Endothelial cell of umbilical vein (primary cell): ENCODE results near the gene CREG2. TPM values are rescaled to one million over a fixed set of nuclear protein-coding genes. Genes with fewer than 3 reads are reported as not detected.

ENCODE experiments used
- BruUV-seq: library from RNA; stranded (reverse); fragments of 400-500 nt; replicated peaks from 2 replicates; lab custom pipeline; 2021; lab: Mats Ljungman, UMichigan
- CTCF ChIA-PET: fragments of 300-600, 350-600 bp; sonication (Branson Sonifier 250); formaldehyde crosslinking; loops from one replicate; lab custom pipeline; 2021; ENCODE audit warnings: antibody characterized with exemption, inconsistent platforms; lab: Charles Lee
- POLR2A ChIA-PET: fragments of 300-600, 350-600 bp; sonication (Branson Sonifier 250); formaldehyde crosslinking; loops from one replicate; lab custom pipeline; 2021; ENCODE audit warnings: antibody characterized with exemption, inconsistent platforms; lab: Charles Lee
- DNase-seq: peaks from one replicate; pipeline ENCODE4 v3.0.0-alpha.2; 2011; ENCODE audit warnings: low read depth, low spot score
- FAIRE-seq: peaks from 2 replicates; lab custom pipeline; 2011; peaks lifted over from hg19 to GRCh38; lab: Jason Lieb, UNC
- H2AFZ ChIP-seq: 2 replicates; pipeline ENCODE4 v1.6.0; 2012; ENCODE audit warnings: low read depth, low read length, control low read depth, inconsistent platforms
- H3K27ac ChIP-seq: 2 replicates; pipeline ENCODE4 v1.5.1; 2011; ENCODE audit warnings: low read depth, mild to moderate bottlenecking, control low read depth, low read length, moderate library complexity; ENCODE audit not compliant: insufficient read depth
- H3K27me3 ChIP-seq, 2 experiments: 2 replicates each; pipeline versions ENCODE4 v1.6.0 to v1.6.1; 2011; ENCODE audit warnings: low read length in 2 of 2, mixed read lengths in 1 of 2; ENCODE audit not compliant: control insufficient read depth in 2 of 2, insufficient read depth in 2 of 2
- H3K36me3 ChIP-seq, 2 experiments: 2 replicates in 1 of 2; 3 replicates in 1 of 2; pipeline ENCODE4 v1.5.1; 2011; ENCODE audit warnings: low read length in 2 of 2, mild to moderate bottlenecking in 1 of 2, moderate library complexity in 1 of 2; ENCODE audit not compliant: control insufficient read depth in 2 of 2, insufficient read depth in 2 of 2; ENCODE audit errors: extremely low read depth in 1 of 2
- H3K4me1 ChIP-seq: 3 replicates; pipeline ENCODE4 v1.5.1; 2011; ENCODE audit warnings: mild to moderate bottlenecking, low read length; ENCODE audit not compliant: control insufficient read depth, insufficient read depth; ENCODE audit errors: extremely low read depth
- H3K4me2 ChIP-seq: 2 replicates; pipeline ENCODE4 v1.6.1; 2011; ENCODE audit warnings: low read length, control low read depth, mixed read lengths; ENCODE audit not compliant: insufficient read depth
- H3K4me3 ChIP-seq, 3 experiments: fragments of 200-600 bp in 1 of 3; sonication (generic), shearing (Covaris generic) in 1 of 3; replicated peaks in 1 of 3; 2 replicates each; pipeline ENCODE4 v1.5.1; 2011 to 2016; ENCODE audit warnings: control low read depth in 3 of 3, low read length in 3 of 3, mild to moderate bottlenecking in 2 of 3, inconsistent platforms in 1 of 3, low read depth in 1 of 3, moderate library complexity in 1 of 3; ENCODE audit not compliant: insufficient read depth in 1 of 3
- H3K79me2 ChIP-seq: 2 replicates; pipeline ENCODE4 v1.6.0; 2012; ENCODE audit warnings: low read length, inconsistent platforms; ENCODE audit not compliant: control insufficient read depth, insufficient read depth
- H3K9ac ChIP-seq: replicated peaks from 2 replicates; pipeline ENCODE3; 2011; ENCODE audit warnings: low read length, control low read depth; ENCODE audit not compliant: insufficient read depth; ENCODE audit errors: extremely low read depth
- H3K9me1 ChIP-seq: replicated peaks from 3 replicates; pipeline ENCODE4 v1.6.0; 2011; ENCODE audit warnings: mild to moderate bottlenecking, low read length; ENCODE audit not compliant: control insufficient read depth, insufficient read depth; ENCODE audit errors: extremely low read depth
- H3K9me3 ChIP-seq: replicated peaks from 2 replicates; pipeline ENCODE4 v1.5.1; 2012; ENCODE audit warnings: low read length, inconsistent platforms; ENCODE audit not compliant: control insufficient read depth, insufficient read depth
- H4K20me1 ChIP-seq: replicated peaks from 2 replicates; pipeline ENCODE3; 2011; ENCODE audit warnings: mild to moderate bottlenecking, low read length; ENCODE audit not compliant: control insufficient read depth, insufficient read depth; ENCODE audit errors: extremely low read depth
- CTCF ChIP-seq, 2 donors: IDR thresholded peaks; 1 replicate in 1 of 2; 2 replicates in 1 of 2; pipeline ENCODE4 v1.5.1; 2011; ENCODE audit warnings: low read length in 2 of 2, mild to moderate bottlenecking in 2 of 2, moderate library complexity in 2 of 2, control low read depth in 1 of 2, inconsistent platforms in 1 of 2, low read depth in 1 of 2; ENCODE audit not compliant: insufficient read depth in 1 of 2; ENCODE audit errors: extremely low read depth in 1 of 2
- EZH2 ChIP-seq: IDR thresholded peaks from 2 replicates; pipeline ENCODE4 v1.6.1; 2012; ENCODE audit warnings: borderline replicate concordance, low read depth, mild to moderate bottlenecking, moderate library complexity, low read length, inconsistent platforms; ENCODE audit not compliant: severe bottlenecking
- FOS ChIP-seq: IDR thresholded peaks from 2 replicates; pipeline ENCODE4 v1.6.1; 2011; ENCODE audit warnings: mild to moderate bottlenecking, low read length, moderate library complexity, borderline replicate concordance; ENCODE audit not compliant: insufficient read depth
- GATA2 ChIP-seq: IDR thresholded peaks from 2 replicates; pipeline ENCODE4 v1.7.0; 2011; ENCODE audit warnings: low read depth, mild to moderate bottlenecking, moderate library complexity, mixed read lengths, low read length; ENCODE audit not compliant: insufficient read length, insufficient read depth
- JUN ChIP-seq: IDR thresholded peaks from 2 replicates; pipeline ENCODE4 v1.6.1; 2011; ENCODE audit warnings: borderline replicate concordance, low read depth; ENCODE audit not compliant: insufficient read length, insufficient read depth
- MAX ChIP-seq: IDR thresholded peaks from 2 replicates; pipeline ENCODE4 v1.6.1; 2011; ENCODE audit not compliant: insufficient read depth, insufficient read length
- MYC ChIP-seq: IDR thresholded peaks from one replicate; pipeline ENCODE4 v1.6.1; 2011; ENCODE audit warnings: mild to moderate bottlenecking, low read depth, low read length
- POLR2A ChIP-seq: IDR thresholded peaks from 2 replicates; pipeline ENCODE4 v1.6.1; 2012; ENCODE audit warnings: low read depth, mild to moderate bottlenecking, control low read depth, low read length
- POLR2AphosphoS5 ChIP-seq: IDR thresholded peaks from 2 replicates; pipeline ENCODE4 v1.6.1; 2012; ENCODE audit warnings: low read depth, mild to moderate bottlenecking, control low read depth, low read length, moderate library complexity; ENCODE audit not compliant: insufficient read depth
- dilution Hi-C: fragments of 300-500 bp; cut with MboI; formaldehyde crosslinking; loops from one replicate; pipeline ENCODE4 v1.15.0; 2019; ENCODE audit warnings: low sequenced_read_pairs; ENCODE audit not compliant: extremely low pct_ligation_motif_present
- intact Hi-C: fragments of 100-400 bp; cut with micrococcal nuclease; formaldehyde crosslinking; loops from one replicate; pipeline ENCODE4 v1.10.0; 2022
- polyA plus RNA-seq, 4 experiments: library from polyadenylated mRNA; depleted of rRNA in 3 of 4; stranded (reverse) in 3 of 4; unstranded in 1 of 4; fragments of >200 nt; gene quantifications; 2 replicates each; pipeline versions ENCODE4 v1.2.1 to v1.2.3, GENCODE V29; 2011 to 2012; ENCODE audit warnings: missing spikeins in 1 of 4
- total RNA-seq: library from RNA; stranded (reverse); gene quantifications from 2 replicates; pipeline ENCODE4 v1.2.3, GENCODE V29; 2021

The CREG2 gene
- total and polyA plus RNA-seq, 2 donors (not counting 3 experiments of a cell fraction or from before 2014, with no cell fraction given), result 0.48 to 2.0 TPM

GRCh38 chr2:101355401-101356054 is 31.8 kb downstream of the CREG2 start:
- dilution Hi-C loops (no loop called here), intact Hi-C loops (no loop called here)
- H3K4me1 ChIP-seq, result no peaks in the 10 kb centered on the region
- H3K4me2 ChIP-seq, result no peak overlapping the region
- DNase-seq (no peak), FAIRE-seq (no peak)
- no peak overlapping the region for H3K9ac ChIP-seq
- no peaks in the 10 kb centered on the region for H3K9me1 ChIP-seq
- no peak overlapping the region for H3K27ac ChIP-seq
- no peak for TF ChIP-seq MAX
- TF ChIP-seq FOS, result no peak
- no peak for TF ChIP-seq EZH2
- no peak for TF ChIP-seq POLR2A
- TF ChIP-seq POLR2AphosphoS5, result no peak
- TF ChIP-seq MYC, result no peak
- TF ChIP-seq GATA2, result no peak
- no peak for TF ChIP-seq CTCF (IDR thresholded peaks at IDR 0.05; ENCODE audit: extremely low read depth in 1 of 2, insufficient read depth in 1 of 2, low read depth in 1 of 2, low read length in 2 of 2)
- no peak for TF ChIP-seq JUN
- H3K27me3 ChIP-seq, result no peaks in the 10 kb centered on the region
- no peaks in the 10 kb centered on the region for H4K20me1 ChIP-seq
- ChIA-PET CTCF (interaction anchor here (2.3 kb wide), 1 partner anchor 14 kb away, joined by 11 read pairs; no protein-coding TSS in a partner anchor), POLR2A (no interaction called here)
- H3K9me3 ChIP-seq, result no peaks in the 10 kb centered on the region
- no peak overlapping the region for H2AFZ ChIP-seq
- no peak overlapping the region for H3K4me3 ChIP-seq
- H3K36me3 ChIP-seq, result no peaks in the 10 kb centered on the region
- no TSS peak for BruUV-seq
- H3K79me2 ChIP-seq, result no peaks in the 10 kb centered on the region
